Testis (tissue), 3 donors: Measurements from ENCODE around the gene SLC16A12. TPM values are rescaled to one million over a fixed set of nuclear protein-coding genes. Genes with fewer than 3 reads are reported as not detected.

Experiments used
- DNase-seq: peaks from one replicate; pipeline ENCODE4 v3.0.0-alpha.2; 2019
- H3K27ac ChIP-seq, 2 donors: fragments of 200-600 bp; sonication (generic); one replicate each; pipeline ENCODE4 v1.5.1; 2019
- H3K27me3 ChIP-seq: fragments of 200-600 bp; sonication (generic); one replicate; pipeline ENCODE4 v1.5.1; 2019
- H3K36me3 ChIP-seq: fragments of 200-600 bp; sonication (generic); one replicate; pipeline ENCODE4 v1.5.1; 2017; ENCODE audit warnings: low read depth; ENCODE audit errors: missing control alignments
- H3K4me1 ChIP-seq: fragments of 200-600 bp; sonication (generic); one replicate; pipeline ENCODE4 v1.5.1; 2019
- H3K4me3 ChIP-seq, 2 donors: fragments of 200-600 bp; sonication (generic); one replicate each; pipeline ENCODE4 v1.5.1; 2017 to 2019
- H3K9me3 ChIP-seq: fragments of 200-600 bp; sonication (generic); one replicate; pipeline ENCODE4 v1.5.1; 2017
- CTCF ChIP-seq, 3 experiments: fragments of 450-650 bp in 2 of 3; fragments of 200-600 bp in 1 of 3; sonication (generic) in 1 of 3; IDR thresholded peaks; one replicate each; pipeline ENCODE4 v1.5.1; 2016 to 2019; ENCODE audit warnings: antibody characterized with exemption in 3 of 3, mild to moderate bottlenecking in 2 of 3, moderate library complexity in 1 of 3
- POLR2A ChIP-seq: fragments of 450-650 bp; IDR thresholded peaks from one replicate; pipeline ENCODE4 v1.6.1; 2017; ENCODE audit warnings: antibody characterized with exemption, mild to moderate bottlenecking, moderate library complexity
- WGBS, 2 donors: methylation state at CpG; one replicate each; pipeline ENCODE4 v1.1.5; 2018; 5-methylcytosine and 5-hydroxymethylcytosine counted together
- intact Hi-C: fragments of 100-400 bp; cut with DNase I; formaldehyde crosslinking; loops from one replicate; pipeline ENCODE4 v1.15.1; 2023; ENCODE audit warnings: low total_unique reads
- polyA plus RNA-seq: library from polyadenylated mRNA; stranded (reverse); fragments of 350-450 nt; fragmentation: Illumina TruSeq; extraction: RNeasy Lipid Tissue Mini Kit (QIAGEN cat#74804); gene quantifications from one replicate; pipeline ENCODE4 v1.2.3, GENCODE V29; 2014; ENCODE audit warnings: low read depth, low replicate concordance; ENCODE audit not compliant: insufficient read depth
- total RNA-seq, 2 donors: library from RNA; depleted of rRNA; stranded (reverse); fragments of >200 nt; gene quantifications; one replicate each; pipeline ENCODE4 v1.2.3, GENCODE V29; 2016

The SLC16A12 gene
- total and polyA plus RNA-seq, 3 donors from 2014 or later: 1.9 to 6.0 (median 2.8) TPM

DNA sequence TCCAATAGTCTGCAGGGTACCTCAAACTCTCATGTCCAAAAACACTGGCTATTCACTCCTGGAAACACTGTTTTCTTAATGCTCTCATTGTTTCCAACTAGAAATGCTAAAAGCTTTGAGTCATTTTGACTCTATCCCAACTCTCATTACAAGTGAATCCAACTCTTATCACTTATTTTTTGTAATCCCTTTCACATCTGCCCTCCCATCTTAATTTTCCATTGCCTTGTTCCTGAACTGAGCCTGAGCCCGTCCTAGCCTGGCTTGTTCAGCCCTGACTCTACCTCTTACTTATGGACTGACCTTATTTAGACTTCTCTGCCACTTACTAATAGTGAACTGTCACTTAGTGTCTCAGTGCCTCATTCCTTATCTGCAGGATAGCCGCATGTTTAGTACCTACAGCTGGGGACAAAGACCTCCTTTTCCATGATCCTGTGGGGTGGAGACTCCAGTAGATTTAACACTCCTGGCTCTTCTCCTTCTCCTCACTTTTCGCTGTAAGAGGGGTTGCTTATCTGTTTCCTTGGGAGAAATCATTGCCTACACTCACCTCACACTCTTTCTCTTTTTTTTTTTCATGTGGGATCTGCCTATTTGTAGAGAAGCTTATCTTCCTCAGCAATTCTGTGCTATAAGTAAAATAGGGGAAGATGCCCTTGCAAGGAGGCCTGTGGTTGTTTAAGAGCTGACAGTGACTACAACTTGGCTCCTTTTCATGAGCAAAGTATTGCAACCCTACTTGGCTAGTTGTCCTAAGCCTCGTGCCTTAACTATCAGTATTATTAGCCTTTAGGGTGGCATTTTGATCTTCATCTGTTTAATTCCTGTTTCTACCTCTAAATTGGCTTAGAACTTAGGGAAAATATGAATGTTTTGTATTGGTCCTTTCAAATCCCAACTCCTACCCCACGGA is 56.4 kb downstream of the SLC16A12 start:
- no peaks in the 10 kb centered on the region for H3K9me3 ChIP-seq
- intact Hi-C loops: loop anchor here (10.0 kb wide), 1 partner anchor 56 kb away; the partner anchor contains the start of gene SLC16A12
- WGBS, 2 donors: 45 to 54% methylated on average over 5 of the region's 5 CpGs
- no peak for DNase-seq
- TF ChIP-seq POLR2A (no peak), CTCF (IDR thresholded peaks at IDR 0.05) (no peak)
- H3K4me1 ChIP-seq: peaks cover 58% of the 10 kb centered on the region
- H3K4me3 ChIP-seq: no peak overlapping the region
- H3K36me3 ChIP-seq: no peaks in the 10 kb centered on the region
- H3K27me3 ChIP-seq: no peaks in the 10 kb centered on the region
- H3K27ac ChIP-seq: peak overlapping the region; percentile 27 to 83

- intact Hi-C loops: loop anchor here (10.0 kb wide), 1 partner anchor 57 kb away; the partner anchor contains the start of gene SLC16A12
- 77 to 79% methylated on average over 4 of the region's 4 CpGs for WGBS, 2 donors
These were observed 57.2 kb downstream of the SLC16A12 start for GRCh38 chr10:89478085-89478738.

GRCh38 chr10:89476150-89476549 is 59.2 kb downstream of the SLC16A12 start:
- Histone ChIP-seq H3K4me1 (peaks cover 56% of the 10 kb centered on the region), H3K4me3 (peak overlapping the region in 1 of 2 donors; percentile 11), H3K27me3 (no peaks in the 10 kb centered on the region), H3K9me3 (no peaks in the 10 kb centered on the region), H3K36me3 (no peaks in the 10 kb centered on the region), H3K27ac (peak overlapping the region; percentile 78 to 83)
- DNase-seq: no peak
- 25 to 37% methylated on average over 6 of the region's 6 CpGs for WGBS, 2 donors
- intact Hi-C loops: loop anchor here (10.0 kb wide), 1 partner anchor 59 kb away; the partner anchor contains the start of gene SLC16A12
- TF ChIP-seq POLR2A (no peak), CTCF (IDR thresholded peaks at IDR 0.05) (no peak)

More at GRCh38 chr10:89478085-89478738, 57.2 kb downstream of the SLC16A12 start:
- no peak for DNase-seq
- no peak for TF ChIP-seq POLR2A
- no peak for TF ChIP-seq CTCF (IDR thresholded peaks at IDR 0.05)
- Histone ChIP-seq H3K36me3 (no peaks in the 10 kb centered on the region), H3K27ac (peak overlapping the region; percentile 27 to 83), H3K4me1 (peaks cover 58% of the 10 kb centered on the region), H3K27me3 (no peaks in the 10 kb centered on the region), H3K4me3 (no peak overlapping the region), H3K9me3 (no peaks in the 10 kb centered on the region)

- Histone ChIP-seq H3K4me3 (no peak overlapping the region), H3K27me3 (no peaks in the 10 kb centered on the region), H3K27ac (peak overlapping the region; percentile 78 to 83), H3K4me1 (peaks cover 53% of the 10 kb centered on the region), H3K9me3 (no peaks in the 10 kb centered on the region), H3K36me3 (no peaks in the 10 kb centered on the region)
- TF ChIP-seq CTCF (IDR thresholded peaks at IDR 0.05) (no peak), POLR2A (no peak)
- WGBS, 2 donors: 11 to 28% methylated on average over 4 of the region's 4 CpGs
- intact Hi-C loops: loop anchor here (10.0 kb wide), 1 partner anchor 59 kb away; the partner anchor contains the start of gene SLC16A12
- no peak for DNase-seq
These were observed 59.8 kb downstream of the SLC16A12 start for GRCh38 chr10:89475591-89475998.
